NT2/D1 (cell line): Measurements from ENCODE around the gene ANO7.

Experiments used
- DNase-seq: peaks from one replicate; pipeline ENCODE4 v3.0.0-alpha.2; 2011; ENCODE audit warnings: low read depth, low spot score
- H3K27me3 ChIP-seq: 2 replicates; pipeline ENCODE4 v1.6.0; 2011; ENCODE audit warnings: mild to moderate bottlenecking; ENCODE audit not compliant: insufficient read length, insufficient read depth
- H3K36me3 ChIP-seq: 2 replicates; pipeline ENCODE4 v1.6.1; 2011; ENCODE audit warnings: mild to moderate bottlenecking, low read length, mixed read lengths; ENCODE audit not compliant: insufficient read depth, insufficient read length
- H3K4me1 ChIP-seq: 2 replicates; pipeline ENCODE4 v1.5.1; 2011; ENCODE audit not compliant: insufficient read depth, insufficient read length
- H3K4me3 ChIP-seq: 2 replicates; pipeline ENCODE4 v1.5.1; 2011; ENCODE audit warnings: low read depth; ENCODE audit not compliant: insufficient read length
- H3K9ac ChIP-seq: 2 replicates; pipeline ENCODE4 v1.6.0; 2011; ENCODE audit warnings: low read depth; ENCODE audit not compliant: insufficient read length
- H3K9me3 ChIP-seq: 2 replicates; pipeline ENCODE4 v1.5.1; 2011; ENCODE audit warnings: mild to moderate bottlenecking, low read length; ENCODE audit not compliant: insufficient read depth
- SUZ12 ChIP-seq: IDR thresholded peaks from 2 replicates; pipeline ENCODE4 v1.6.1; 2011; ENCODE audit not compliant: insufficient read length, insufficient read depth; ENCODE audit errors: extremely low read depth
- YY1 ChIP-seq: IDR thresholded peaks from 2 replicates; pipeline ENCODE4 v1.6.1; 2011; ENCODE audit not compliant: insufficient read length, insufficient read depth
- ZNF274 ChIP-seq: IDR thresholded peaks from 2 replicates; pipeline ENCODE4 v1.6.1; 2011; ENCODE audit warnings: mild to moderate bottlenecking, low read depth, low read length

ANO7 gene

DNA sequence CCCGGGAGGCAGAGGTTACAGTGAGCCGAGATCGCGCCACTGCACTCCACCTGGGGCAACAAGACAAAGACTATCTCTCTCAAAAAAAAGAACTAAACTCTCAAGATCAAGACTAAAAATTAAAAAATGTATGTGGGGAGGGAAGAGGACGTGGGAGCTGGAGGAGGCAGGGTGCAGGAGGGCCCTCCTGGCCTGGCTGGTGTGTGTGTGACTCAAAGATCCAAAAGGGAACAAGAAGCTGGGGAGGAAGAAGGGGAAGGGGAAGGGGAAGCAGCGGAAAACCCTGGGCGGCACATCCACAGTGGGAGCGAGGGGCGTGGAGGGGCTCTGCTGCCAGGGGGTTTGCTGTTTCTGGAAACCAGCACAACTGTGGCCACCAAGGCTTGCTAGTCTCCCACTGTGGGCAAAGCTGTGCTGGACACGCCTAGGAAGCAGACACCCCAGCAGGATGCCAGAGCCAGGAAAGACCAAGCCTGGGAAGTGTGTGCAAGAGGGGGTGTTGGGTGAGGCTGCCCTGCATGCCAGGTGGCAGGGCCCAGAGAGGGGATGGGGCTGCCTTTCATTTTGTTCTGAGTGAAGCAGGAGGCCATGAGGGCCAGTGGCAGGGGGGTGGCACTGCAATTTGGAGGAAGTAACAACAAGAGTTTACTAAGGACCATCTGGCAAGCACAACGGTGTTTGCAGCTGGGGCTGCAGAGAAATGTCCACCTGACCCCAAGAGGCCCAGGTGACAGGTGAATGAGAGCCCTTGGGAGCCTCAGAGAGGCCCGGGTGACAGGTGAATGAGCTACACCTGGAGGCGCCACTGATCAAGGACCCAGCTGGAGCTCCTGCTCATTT, 44.5 kb downstream of the ANO7 start:
- Histone ChIP-seq H3K9me3 (no peaks in the 10 kb centered on the region), H3K27me3 (no peaks in the 10 kb centered on the region), H3K36me3 (peaks cover 100% of the 10 kb centered on the region), H3K9ac (no peak overlapping the region), H3K4me1 (no peaks in the 10 kb centered on the region), H3K4me3 (no peak overlapping the region)
- TF ChIP-seq SUZ12 (no peak), YY1 (no peak), ZNF274 (no peak)
- no peak for DNase-seq

DNA sequence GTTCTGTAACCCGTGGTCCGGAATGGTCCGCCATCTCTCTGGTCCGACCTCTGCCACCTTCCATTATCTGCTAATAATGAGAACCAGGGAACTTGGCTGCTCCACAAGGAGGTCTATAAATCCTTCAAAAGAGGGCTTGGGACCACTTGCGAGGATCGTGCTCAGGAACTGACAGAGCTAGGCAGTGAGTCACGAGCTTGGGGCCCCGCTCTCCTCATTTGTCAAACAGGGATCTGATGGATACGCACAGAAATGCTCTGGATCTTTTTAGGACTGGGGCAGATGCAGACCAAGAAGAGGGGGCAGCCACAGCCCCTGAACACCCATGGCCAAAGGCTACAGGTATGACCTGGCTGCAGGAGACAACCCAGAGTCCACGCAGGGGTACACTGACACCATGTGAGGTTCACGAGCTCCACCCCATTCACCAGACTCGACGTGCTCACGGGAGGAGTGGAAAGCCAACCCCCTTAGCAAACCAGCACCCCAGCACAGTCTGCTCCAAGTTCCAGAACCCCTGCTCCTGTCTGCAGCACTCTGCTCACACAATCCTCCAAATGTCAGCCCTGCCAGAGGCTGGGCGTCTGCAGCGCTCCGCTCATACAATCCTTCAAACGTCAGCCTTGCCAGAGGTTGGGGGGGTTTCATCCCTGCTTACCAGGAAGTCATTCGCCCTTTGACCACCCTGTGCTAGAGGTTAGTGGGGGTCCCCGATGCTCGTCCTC, 45.8 kb downstream of the ANO7 start:
- H3K4me1 ChIP-seq: peaks cover 2% of the 10 kb centered on the region

GRCh38 chr2:241234962-241235740, 46.7 kb downstream of the ANO7 start:
- Histone ChIP-seq H3K36me3 (peaks cover 100% of the 10 kb centered on the region), H3K27me3 (no peaks in the 10 kb centered on the region), H3K9me3 (no peaks in the 10 kb centered on the region), H3K9ac (no peak overlapping the region), H3K4me3 (no peak overlapping the region), H3K4me1 (peaks cover 7% of the 10 kb centered on the region)
- DNase-seq: no peak
- TF ChIP-seq YY1 (no peak), SUZ12 (no peak), ZNF274 (no peak)

More for the DNA sequence above, 45.8 kb downstream of the ANO7 start:
- Histone ChIP-seq H3K4me3 (no peak overlapping the region), H3K36me3 (peaks cover 100% of the 10 kb centered on the region), H3K9me3 (no peaks in the 10 kb centered on the region), H3K9ac (no peak overlapping the region), H3K27me3 (no peaks in the 10 kb centered on the region)
- TF ChIP-seq SUZ12 (no peak), ZNF274 (no peak), YY1 (no peak)
- no peak for DNase-seq

DNA sequence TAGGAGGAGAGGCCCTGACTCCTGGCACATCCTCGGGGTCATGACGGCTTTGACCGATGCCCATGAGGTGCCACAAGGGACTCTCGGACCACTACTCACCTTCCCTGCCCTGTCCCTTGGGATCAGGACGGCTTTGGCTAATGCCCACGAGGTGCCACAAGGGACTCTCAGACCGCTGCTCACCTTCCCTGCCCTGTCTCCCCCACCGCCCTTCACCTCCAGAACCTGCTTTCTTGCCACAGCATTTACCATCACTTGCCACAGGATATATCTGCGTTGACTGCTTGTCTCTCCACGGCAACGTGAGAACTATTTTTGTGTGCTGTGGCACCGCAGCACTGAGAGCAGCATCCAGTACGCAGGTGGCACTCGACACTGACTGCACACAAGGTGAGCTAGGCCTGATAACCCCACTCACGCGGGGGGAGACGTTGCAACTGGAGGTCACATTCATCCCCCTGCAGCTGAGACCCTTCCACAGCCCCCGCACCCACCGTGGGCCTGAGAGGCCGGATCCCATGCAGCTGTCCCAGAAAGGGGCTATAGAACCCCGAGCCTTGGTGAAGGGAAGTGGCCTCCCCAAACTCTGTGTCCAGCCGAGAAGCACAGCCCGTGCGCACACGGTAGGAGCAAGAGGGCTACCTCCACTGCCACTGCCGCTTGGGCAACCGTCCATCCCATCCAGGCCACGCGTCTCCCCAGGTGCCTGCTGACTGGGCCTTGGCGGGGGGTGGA, 47.5 kb downstream of the ANO7 start:
- Histone ChIP-seq H3K36me3 (peaks cover 100% of the 10 kb centered on the region), H3K4me3 (no peak overlapping the region), H3K9me3 (no peaks in the 10 kb centered on the region), H3K9ac (no peak overlapping the region), H3K27me3 (no peaks in the 10 kb centered on the region), H3K4me1 (peaks cover 8% of the 10 kb centered on the region)
- no peak for DNase-seq
- no peak for TF ChIP-seq SUZ12
- no peak for TF ChIP-seq ZNF274
- no peak for TF ChIP-seq YY1

DNA sequence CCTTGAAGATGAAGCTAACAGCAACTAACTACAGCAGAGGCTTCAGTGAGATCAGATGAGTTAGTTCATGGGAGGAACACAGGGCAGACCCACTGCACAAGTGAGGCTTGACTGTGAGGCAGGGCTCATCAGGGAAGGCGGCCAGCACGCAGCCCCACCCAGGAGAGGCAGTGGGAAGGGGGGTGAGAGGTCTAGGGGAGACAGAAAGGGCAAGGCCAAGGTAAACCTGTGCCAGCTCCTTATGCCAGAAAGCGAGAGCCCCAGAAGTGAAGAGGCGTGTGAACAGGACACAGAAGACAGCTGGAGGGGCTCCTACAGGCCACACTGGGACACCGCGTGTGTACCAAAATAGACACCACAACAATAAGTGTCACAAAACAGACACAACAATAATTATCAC, 48.6 kb downstream of the ANO7 start:
- Histone ChIP-seq H3K36me3 (peaks cover 97% of the 10 kb centered on the region), H3K4me3 (no peak overlapping the region), H3K9ac (no peak overlapping the region), H3K4me1 (peaks cover 8% of the 10 kb centered on the region), H3K9me3 (no peaks in the 10 kb centered on the region), H3K27me3 (no peaks in the 10 kb centered on the region)
- DNase-seq: no peak
- TF ChIP-seq SUZ12 (no peak), ZNF274 (no peak)

GRCh38 chr2:241237949-241238371, 49.5 kb downstream of the ANO7 start:
- H3K9ac ChIP-seq: no peak overlapping the region
- DNase-seq: no peak
- no peaks in the 10 kb centered on the region for H3K27me3 ChIP-seq
- H3K4me3 ChIP-seq: no peak overlapping the region
- peaks cover 98% of the 10 kb centered on the region for H3K36me3 ChIP-seq
- H3K9me3 ChIP-seq: no peaks in the 10 kb centered on the region
- no peak for TF ChIP-seq YY1
- TF ChIP-seq SUZ12: no peak
- no peak for TF ChIP-seq ZNF274
- peaks cover 8% of the 10 kb centered on the region for H3K4me1 ChIP-seq
